ENCODE measurements around the gene KCNK13.

GRCh38 chr14:90027842-90028241 is 34.0 kb upstream of the KCNK13 start:
- TF ChIP-seq CTCF (optimal IDR thresholded peaks at IDR 0.05 in 1 of 3, IDR thresholded peaks at IDR 0.05 in 1 of 3, conservative IDR thresholded peaks at IDR 0.05 in 1 of 3; ENCODE audit: extremely low read depth in 1 of 3, insufficient read depth in 2 of 3, low read length in 3 of 3) (no peak), EZH2 (IDR thresholded peaks at IDR 0.05; ENCODE audit: low read length) (no peak)
